HG03354 (cell line): ENCODE data around the gene LRP6.
"Not testable (repeated sequence)": the region's sequence is repeated elsewhere in the genome, so short reads cannot be mapped to it uniquely, and the experiment has no call there.

Experiments used
- ATAC-seq: cut with Tn5 transposase; IDR thresholded peaks from one replicate; pipeline ENCODE4 v1.9.1; 2021; ENCODE audit warnings: mild to moderate bottlenecking; ENCODE audit not compliant: unreplicated experiment, poor library complexity, severe bottlenecking

LRP6 gene

DNA sequence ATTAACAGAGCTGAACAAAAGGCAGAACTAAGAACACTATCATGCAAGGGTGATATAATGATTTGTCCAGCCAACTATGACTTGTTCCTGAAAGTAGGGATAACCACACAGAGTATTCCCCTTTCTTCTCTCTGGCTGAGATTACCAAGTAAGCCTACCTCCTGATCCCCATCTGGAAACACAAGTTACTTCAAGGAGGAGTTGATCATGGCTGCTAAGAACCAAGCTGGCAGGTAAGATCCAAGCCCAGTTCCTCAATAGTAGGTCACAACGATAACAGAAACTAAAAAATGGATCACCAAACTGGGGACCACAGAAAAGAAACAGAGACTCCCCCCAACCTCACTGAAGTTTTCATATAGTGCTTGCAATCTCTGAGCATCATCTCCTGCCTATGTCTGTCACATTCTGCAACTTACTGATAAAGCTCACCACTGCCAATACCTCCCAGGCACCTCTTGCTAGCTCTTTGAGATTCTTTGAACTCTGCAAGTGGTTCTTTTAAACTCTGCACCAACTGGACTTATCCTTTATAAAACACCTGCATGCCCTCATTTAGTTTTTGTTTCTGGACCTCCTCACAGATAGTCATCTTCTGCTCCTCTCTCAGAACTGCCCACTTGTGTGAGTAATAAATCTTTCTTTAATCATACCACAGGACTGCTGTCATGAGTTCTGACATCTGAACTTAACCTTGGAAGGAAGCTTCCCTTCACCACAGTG is 76.6 kb downstream of the LRP6 start:
- ATAC-seq = no peak

DNA sequence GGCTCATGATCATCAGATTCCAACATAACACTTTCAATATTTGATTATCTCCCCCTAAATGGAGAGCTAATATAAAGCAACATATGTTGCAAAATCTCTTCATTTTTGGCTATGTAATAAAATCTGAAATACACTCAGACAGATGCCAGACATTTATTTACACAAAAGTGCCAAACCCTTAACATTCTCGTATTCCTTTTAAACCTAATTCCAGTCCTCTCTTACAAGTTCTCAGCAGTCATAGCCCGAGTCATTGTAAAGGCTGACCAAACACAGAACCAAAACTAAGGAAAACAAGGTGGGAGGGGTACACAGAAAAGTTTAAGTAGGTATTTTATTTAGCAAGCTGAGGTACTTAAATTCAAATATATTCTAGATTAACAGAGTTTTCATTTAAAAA is 81.4 kb downstream of the LRP6 start:
- ATAC-seq = no peak

DNA sequence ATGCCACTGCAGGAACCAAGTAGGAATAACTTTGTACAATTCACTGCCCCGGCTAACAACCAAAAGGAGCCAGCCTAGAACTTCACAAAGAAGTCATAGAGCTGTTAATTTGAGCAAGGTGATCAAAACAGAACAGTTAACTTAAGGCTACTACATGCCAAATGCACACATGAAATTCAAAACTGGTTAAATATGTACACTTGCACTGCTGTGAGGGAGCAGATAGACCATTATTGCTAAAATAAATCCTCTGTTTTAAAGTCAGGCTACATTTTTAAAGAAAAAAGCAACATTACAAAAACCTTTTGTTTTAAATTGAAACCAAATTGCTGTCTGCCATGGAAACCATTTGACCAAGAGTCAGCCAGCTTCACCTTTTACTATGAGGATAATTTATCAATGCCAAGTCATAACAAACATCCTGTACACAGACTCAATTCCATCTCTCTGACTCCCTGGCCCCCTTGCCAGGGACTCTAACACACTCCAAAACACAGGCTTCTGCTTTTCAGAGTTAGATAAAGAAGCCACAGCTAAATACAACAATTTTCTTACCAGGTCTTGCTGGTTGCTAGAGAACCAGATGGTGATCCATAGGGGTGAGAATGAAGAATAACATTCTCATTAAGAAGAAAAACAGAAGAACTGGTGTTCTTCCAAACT is 84.0 kb downstream of the LRP6 start:
- no peak for ATAC-seq

DNA sequence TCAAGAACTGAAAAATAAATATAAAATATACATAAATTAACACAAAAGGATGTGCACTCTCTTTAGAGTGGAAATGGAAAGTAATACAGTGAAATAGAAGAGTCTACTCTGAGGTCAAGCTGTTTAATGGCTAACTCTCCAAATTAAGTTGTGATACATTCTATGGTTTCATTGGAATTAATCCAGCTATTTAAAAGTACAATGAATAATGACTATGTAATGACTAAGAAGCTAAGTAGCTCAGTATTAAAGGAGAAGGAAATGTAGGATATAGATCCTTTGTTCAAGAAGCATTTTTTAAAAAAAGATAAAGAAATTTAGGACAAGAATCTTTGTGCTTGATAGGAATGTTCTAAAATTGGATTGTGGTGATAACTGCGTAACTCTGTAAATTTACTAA is 85.3 kb downstream of the LRP6 start:
- no peak for ATAC-seq

DNA sequence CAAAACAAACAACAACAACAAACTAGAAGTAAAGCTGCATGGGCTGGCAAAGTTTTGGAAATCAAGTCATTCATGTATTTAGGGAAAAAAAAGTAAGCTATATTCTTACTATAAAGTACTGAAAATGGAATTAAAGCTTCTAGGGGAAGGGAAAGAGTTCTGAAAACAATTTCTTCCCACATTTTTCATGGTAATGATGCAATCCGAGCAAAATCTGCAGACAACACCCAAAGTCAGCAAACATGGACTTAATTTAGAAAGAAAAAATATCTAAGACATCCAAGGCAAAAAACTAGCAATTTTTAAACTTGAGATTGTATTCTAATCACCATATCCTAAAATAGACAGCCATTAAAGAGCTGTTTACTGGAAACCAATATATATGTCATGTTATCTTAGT is 86.3 kb downstream of the LRP6 start:
- no peak for ATAC-seq

DNA sequence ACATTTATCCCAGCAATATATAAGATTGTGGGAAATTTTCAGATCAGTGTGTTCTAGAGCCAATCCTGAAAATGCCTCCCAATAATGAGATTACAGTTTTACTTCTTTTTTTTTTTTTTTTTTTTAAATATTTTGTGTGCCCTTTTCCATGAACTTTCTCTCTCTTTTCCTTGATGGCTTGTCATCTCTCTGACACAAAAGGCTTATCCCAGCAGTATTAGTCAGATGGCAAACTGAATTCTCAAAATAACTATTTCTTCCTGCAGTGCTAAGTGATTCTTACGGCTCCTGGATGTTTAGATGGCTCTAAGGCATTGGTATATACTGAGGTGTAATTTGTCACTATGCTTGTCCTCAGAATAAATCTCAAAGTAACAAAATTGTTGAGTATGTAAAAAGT is 86.7 kb downstream of the LRP6 start:
- ATAC-seq = no peak

DNA sequence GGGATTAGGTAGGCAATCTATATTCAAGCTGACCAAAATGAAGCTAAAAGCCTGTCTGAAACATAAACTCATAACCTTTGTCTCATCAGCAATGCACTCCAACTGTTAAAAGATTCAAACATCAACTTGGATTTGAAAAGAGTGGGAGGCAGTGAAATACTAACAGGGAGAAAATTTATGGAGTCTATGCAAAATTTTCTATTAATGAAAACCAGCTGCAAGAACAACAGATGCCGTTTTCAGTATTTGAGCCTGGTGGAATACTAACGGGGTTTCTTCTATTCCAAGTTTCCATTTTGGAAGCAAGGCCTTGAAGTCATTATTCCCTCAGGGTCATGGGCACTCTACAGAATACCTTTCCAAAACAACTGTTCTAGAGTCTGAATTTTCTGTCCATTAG is 88.3 kb downstream of the LRP6 start:
- ATAC-seq = no peak

DNA sequence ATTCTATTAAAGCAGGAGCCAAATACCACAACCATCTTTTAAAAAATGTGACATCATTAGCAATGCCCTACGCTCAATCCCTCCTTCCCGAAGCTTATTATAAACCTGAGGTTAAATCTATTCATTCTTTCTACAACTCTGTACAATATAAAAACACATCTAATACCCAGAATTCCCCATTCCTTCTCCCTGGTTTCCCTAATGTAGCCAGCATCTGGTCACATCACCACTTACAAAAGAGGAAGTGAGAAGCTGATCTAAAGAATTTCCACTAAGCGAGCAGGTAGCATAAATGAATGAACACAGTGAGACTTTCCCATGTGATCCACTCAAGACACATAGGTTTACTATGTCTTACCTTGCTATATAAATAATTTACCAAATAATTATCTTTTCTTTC is 90.4 kb downstream of the LRP6 start:
- no peak for ATAC-seq

DNA sequence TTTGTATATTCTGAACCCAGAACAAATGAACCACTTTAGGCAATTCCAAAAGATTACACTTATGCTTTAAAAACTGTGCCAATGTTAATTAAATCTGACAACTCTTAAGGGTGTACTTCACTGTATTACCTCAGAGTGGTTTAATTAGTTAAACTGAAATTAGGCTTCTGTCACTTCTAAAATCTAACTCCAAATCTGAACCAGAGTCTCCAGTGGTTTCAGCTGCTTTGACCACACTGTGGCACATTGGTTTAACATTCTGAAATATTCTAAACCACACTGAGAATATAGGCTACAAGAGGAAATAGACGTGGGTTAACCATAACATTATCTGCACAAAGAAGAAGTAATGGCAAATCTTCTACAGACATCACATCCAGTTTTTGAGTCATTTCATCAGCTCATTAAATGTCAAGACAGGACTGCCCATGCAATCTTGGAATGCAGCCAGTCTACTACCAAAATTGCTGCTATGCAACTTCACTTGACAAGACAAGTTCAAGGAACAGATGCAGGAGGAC is 94.8 kb downstream of the LRP6 start:
- peak; percentile 85 for ATAC-seq

DNA sequence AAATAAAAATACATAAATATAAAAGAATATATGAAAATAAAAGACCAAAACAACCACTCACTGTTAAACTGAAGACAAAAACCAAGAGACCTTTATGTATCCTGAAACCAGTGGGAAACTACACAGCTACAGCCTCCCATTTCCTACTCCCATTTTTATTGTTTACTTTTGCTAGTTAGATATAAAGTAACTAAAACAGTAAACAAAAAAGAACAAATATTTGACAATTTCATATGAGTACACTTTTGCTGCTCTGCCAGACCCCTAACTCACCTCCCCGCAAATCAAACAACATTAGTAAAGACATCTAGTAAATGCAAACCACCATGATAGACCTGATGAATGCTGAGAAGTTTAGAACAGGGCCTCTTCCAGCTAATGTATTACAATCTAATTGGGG is 99.0 kb downstream of the LRP6 start:
- no peak for ATAC-seq

DNA sequence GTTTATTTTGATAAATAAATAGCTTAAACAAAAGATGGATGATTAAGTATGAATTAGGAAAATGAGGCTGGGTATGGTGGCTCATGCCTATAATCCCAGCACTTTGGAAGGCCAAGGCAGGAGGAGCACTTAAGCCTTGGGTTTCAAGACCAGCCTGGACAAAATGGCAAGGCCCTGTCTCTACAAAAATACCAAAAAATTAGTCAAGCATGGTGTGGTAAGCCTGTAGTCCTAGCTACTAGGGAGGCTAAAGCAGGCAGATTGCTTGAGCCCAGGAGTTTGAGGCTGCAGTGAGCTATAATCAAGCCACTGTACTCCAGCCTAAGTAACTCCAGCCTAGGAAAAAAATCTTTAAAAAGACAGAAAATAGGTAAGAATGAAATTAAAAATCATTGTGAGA is 100.1 kb downstream of the LRP6 start:
- ATAC-seq = no peak

DNA sequence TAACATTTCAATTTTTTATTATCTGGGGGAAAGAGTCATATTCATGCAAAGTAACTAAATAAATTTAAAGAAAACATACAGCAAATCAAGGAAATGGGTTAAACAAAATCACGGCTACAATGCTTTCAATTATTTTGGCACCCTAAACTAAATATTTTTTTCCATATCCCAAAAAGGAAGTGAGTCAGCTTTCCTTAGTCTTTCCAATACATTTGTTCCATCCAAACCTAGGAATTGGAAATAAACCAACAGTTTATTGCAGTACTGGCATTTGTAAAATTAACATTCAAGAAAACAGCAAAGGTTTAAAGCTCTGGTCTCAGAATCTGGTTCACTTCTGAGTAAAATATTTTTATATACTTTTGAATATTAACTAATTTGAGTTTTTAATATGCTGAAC is 106.9 kb downstream of the LRP6 start:
- no peak for ATAC-seq

DNA sequence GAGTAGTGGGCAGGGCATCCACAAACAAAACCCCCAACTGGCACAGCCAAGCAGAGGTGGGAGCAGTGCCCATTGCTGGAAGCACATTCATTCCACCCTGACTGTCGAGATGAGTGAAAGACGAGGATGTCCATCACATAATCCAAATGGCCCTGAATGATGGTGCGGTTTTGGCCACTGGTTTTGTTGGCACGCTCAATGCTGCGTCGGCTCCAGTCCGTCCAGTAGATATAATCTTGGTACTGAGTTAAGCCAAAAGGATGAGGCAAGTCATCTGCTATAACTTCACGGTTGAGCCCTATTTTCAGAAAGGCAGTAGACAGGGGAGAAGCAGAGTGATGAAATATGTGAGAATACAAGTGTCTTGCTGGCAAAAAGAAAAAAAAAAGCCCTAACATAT is 108.0 kb downstream of the LRP6 start:
- ATAC-seq = no peak

DNA sequence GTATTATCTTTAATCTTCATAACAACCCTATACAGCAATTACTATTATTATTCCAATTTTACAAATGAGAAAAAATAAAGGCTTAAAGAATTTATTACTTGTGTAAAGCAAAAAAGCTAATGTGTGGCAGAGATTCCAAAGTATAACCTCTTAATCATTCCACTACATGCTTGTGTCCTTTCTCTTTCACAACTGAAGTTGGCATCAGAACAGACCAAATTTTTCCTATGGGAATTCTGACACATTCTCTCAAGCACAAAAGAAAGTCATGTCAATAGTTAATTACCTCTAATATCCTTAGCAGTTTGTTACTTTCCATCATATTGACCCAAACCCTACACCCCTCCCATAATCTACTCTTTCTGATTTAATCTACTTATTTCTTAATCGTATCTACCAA is 109.4 kb downstream of the LRP6 start:
- ATAC-seq = no peak

DNA sequence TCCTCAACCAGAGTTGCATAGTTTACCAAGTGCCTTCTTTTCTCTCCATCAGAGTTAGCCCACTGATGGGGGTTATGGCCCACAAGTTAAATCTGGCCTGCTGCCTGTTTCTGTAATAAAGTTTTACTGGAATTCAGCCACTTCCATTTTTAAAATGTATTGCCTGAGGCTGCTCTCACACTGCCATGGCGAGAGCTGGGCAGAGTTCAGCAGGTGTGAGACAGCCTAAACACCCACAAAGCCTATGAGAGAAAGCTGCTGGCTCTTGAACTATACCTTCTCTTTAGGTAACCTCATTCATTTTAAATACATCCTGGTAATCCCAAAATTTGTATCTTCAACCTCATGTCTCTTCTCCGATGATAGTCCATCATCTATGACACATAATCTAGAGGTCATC is 110.0 kb downstream of the LRP6 start:
- no peak for ATAC-seq

DNA sequence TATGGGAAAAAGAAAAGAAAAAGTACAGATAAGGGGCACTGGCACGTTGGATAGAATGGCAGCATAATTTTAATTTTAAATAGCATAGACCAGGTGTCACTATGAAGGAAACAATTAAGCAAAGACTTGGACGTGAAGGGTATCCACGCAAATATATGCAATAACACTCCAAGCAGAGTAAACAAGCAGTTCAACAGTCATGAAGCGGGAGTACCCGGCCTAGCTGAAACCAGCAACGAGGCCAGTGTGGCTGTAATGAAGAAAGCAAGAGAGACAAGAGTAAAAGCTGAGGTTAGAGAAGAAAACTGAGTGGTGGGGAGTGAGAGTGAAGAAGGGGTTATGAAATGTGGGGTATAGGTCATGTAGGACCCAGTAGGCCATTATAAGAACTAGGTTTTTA is 110.7 kb downstream of the LRP6 start:
- ATAC-seq = no peak

DNA sequence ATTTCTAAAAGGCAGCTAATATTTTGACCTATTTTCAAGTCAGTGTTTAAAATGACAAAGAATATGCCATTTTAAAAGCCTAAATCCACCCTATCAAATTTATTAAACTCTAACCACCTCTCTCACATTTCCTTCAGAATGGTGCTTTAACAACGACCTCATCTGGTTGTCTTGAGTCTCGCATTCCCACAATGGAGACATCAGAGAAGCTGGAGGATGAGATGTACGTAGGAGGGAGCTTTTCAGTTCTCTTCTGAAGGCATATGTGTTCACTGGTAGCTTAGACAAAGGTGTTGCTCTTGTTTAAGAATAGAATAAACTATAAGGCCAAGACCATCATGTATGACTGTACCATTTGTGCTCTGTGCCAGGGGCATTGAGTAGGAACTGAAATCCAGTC is 113.2 kb downstream of the LRP6 start:
- ATAC-seq = no peak

DNA sequence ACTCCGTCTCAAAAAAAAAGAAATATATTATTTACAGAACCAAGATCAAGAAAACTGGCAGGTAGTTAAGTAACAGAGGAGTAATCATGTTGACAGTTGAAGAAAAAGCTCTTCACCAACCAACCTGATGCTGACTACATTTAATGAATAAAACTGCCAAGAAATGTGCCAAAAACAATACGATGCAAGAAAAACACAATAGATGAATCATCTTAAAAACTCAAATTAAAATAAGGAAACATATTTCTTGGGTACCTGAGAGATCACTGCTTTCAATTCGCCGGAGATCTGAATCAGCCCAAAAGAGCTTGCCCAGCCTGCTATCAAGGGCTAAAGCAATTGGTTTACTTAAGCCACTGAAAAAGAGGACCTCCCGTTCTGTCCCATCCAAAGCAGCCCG is 119.7 kb downstream of the LRP6 start:
- no peak for ATAC-seq

DNA sequence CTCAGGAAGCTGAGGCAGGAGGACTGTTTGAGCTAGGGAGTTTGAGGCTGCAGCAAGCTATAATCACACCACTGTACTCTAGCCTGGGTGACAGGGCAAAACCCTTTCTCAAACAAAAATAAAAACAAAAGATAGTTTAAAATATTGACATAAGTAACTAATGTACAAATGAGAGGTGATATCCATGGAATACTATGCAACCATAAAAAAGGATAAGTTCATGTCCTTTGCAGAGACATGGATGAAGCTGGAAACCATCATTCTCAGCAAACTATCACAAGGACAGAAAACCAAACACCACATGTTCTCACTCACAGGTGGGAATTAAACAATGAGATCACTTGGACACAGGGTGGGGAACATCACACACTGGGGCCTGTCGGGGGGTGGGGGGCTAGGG is 122.3 kb downstream of the LRP6 start:
- ATAC-seq = not testable (repeated sequence)

DNA sequence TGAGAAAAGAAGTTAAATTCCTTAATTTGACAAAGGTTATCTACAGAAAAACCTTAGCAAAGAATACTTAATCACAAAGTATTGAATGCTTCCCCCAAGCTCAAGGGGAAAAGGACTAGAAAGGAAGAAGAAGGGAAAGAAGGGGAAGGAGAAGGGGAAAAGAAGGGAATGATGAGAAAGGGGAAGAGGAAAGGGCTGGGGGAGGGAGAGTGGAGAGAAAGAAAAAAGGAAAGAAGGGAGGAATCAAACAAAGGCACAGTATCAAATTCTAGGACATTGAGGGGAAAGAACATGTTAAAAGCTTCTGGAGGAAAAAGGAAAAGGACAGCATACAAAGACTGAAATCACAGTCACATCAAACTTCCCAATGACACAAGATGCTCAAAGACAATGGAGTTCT is 125.8 kb downstream of the LRP6 start:
- no peak for ATAC-seq
